ENCODE measurements around the gene SLC25A48.
"Not testable (repeated sequence)": the region's sequence is repeated elsewhere in the genome, so short reads cannot be mapped to it uniquely, and the experiment has no call there.

Gene SLC25A48

DNA sequence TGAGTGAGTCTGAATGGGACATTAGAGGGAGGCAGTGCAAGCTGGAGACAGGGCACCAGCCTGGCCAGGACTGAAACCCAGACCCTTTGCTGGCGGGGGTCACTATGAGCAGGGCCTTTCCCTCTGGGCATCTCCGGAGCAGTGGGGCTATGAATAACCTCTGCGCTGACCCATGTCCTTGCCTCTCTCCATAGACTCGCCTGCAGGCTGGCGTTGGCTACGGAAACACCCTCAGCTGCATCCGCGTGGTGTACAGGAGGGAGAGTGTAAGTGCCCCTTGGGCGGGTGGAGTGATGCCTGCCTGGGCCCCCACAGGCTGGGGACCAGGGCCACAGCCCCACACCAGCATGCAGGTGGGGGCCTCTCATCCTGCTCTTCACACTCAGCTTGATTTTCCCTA, 15.8 kb downstream of the SLC25A48 start:
- no peak overlapping the region for H3K27ac ChIP-seq
- TF ChIP-seq, protein P1, sequence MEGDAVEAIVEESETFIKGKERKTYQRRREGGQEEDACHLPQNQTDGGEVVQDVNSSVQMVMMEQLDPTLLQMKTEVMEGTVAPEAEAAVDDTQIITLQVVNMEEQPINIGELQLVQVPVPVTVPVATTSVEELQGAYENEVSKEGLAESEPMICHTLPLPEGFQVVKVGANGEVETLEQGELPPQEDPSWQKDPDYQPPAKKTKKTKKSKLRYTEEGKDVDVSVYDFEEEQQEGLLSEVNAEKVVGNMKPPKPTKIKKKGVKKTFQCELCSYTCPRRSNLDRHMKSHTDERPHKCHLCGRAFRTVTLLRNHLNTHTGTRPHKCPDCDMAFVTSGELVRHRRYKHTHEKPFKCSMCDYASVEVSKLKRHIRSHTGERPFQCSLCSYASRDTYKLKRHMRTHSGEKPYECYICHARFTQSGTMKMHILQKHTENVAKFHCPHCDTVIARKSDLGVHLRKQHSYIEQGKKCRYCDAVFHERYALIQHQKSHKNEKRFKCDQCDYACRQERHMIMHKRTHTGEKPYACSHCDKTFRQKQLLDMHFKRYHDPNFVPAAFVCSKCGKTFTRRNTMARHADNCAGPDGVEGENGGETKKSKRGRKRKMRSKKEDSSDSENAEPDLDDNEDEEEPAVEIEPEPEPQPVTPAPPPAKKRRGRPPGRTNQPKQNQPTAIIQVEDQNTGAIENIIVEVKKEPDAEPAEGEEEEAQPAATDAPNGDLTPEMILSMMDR (IDR thresholded peaks at IDR 0.05): no peak
- no peak for TF ChIP-seq ZFX (IDR thresholded peaks at IDR 0.05; ENCODE audit: borderline replicate concordance)

DNA sequence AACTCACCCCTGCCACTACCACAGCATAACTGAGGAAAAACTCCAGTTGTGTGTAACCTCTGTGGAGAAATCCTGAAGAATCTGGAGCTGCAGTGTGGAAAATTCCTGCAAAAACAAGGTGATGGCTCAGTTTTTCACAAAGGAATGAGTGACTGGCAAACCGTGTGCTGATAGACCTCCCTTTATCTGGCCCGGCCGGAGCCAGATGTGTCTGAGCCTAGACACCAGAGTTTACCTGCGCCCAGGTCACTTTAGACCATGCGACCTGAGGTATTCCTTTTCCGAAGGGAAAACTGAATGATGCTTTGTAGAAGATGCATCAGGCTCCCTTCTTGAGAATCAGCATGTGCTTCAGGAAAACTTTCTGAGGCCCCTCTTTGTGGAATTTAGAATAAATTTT, 16.2 kb downstream of the SLC25A48 start:
- H3K27ac ChIP-seq: no peak overlapping the region
- TF ChIP-seq, protein P1 (IDR thresholded peaks at IDR 0.05): no peak
- TF ChIP-seq ZFX (IDR thresholded peaks at IDR 0.05; ENCODE audit: borderline replicate concordance): no peak

DNA sequence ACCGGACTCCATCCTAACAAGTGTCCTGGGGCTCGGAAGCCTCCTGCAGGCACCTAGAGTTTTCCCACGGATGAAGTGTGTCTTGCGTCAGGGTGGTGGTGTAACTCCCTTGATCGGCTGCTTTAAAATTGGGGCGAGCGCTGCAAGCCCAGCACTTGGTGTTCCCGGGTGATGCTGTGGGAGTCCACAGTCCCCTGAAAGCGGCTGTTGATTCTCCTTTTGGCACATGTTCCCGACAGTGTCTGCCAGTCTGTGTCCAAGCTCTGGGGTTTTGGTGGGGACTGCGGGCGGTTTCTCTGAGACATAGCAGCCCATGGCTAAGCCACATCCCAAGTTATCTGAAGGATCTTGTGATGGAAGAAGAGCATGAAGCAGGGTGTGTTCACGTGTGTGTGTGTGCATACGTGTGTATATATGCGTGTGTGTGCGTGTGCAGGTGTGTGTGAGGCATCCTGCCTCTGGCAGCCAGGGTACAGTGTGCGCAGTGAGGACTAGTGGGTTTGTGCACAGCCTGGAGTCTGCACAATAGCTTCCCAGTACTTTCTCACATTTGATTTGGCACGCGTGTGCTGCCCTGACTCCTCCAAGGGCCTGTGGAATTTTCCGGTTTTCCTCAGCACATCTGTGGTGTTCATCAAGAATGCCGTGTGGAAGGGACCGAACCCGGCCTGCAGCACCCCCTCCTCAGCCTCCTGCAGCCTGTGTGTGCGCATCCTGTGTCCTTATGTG, 16.9 kb downstream of the SLC25A48 start:
- no peak for TF ChIP-seq ZFX (IDR thresholded peaks at IDR 0.05; ENCODE audit: borderline replicate concordance)
- TF ChIP-seq, protein P1 (IDR thresholded peaks at IDR 0.05): no peak
- H3K27ac ChIP-seq: no peak overlapping the region

DNA sequence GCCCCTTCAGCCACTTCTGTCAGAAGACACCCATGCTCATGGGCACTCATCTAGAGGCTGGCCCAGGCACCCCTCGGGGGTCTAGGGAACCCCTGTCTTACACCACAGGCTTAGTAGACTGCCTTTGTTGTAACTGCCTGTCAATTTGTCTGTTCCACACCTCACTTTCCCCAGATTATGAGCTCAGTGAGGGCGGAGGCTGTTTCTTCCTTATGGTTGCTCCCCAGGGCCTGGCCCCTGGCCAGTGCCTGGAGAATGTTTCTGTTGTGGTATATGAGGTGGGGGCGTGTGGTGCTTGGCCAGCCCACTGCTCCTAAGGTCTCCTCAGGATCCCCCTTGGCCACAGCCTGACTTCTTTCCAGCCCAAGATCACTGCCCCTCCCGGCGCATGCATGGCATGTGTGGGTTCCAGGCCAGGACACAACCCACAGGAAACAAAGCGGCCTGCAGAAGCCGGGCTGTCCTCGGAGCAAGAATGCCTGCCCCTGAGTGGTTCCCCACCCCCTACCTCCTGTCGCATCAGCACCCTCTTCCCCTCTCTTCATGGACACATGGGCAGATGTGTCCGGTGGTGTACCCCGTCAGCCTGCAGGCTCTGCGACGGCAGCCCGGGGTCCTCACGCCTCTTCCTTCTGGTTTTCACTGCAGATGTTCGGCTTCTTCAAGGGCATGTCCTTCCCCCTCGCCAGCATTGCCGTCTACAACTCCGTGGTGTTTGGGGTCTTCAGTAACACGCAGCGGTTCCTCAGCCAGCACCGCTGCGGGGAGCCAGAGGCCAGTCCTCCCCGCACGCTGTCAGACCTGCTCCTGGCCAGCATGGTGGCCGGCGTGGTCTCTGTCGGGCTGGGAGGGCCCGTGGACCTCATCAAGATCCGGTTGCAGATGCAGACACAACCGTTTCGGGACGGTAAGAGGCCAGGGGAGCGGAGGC, 17.7 kb downstream of the SLC25A48 start:
- H3K27ac ChIP-seq: no peak overlapping the region
- TF ChIP-seq ZFX (IDR thresholded peaks at IDR 0.05; ENCODE audit: borderline replicate concordance): no peak
- TF ChIP-seq, protein P1 (IDR thresholded peaks at IDR 0.05): no peak

DNA sequence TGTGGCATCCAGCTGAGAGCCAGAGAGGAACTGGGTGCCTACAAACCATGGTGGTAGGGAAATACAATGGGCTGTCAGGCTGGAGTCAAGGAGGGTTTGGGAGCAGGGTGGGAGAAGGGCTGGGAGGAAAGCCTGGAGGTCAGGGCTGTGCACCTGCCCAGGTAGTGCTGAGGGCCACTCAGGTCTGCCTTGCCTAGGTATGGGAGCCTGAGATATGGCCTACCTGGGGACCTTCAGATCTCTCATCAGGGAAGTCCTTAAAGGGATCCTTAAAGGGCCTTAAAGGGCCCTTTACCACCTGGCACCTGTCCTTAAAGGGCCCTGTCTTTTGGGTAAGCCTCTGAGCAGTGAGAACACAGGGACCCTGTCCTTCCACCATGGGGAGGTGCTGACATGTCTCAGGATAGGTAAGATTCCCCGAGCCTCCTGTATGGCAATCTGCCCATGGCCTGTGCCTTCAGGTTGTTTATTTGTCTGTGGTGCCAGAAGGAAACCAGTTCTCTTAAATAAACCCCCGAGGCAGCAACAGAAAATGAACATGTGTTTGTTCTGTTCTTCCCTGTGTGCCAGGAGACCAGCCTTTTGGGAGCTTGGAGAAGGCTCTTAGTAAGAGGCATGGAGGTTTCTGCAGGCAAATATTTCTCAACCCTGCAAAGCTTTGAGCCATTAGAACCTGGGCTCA, 23.3 kb downstream of the SLC25A48 start:
- peak overlapping the region; percentile 58 for H3K27ac ChIP-seq
- TF ChIP-seq, protein P1 (IDR thresholded peaks at IDR 0.05): 0 out of 2 replicates have a peak, but pooled peaks have one; percentile 5
- no peak for TF ChIP-seq ZFX (IDR thresholded peaks at IDR 0.05; ENCODE audit: borderline replicate concordance)

DNA sequence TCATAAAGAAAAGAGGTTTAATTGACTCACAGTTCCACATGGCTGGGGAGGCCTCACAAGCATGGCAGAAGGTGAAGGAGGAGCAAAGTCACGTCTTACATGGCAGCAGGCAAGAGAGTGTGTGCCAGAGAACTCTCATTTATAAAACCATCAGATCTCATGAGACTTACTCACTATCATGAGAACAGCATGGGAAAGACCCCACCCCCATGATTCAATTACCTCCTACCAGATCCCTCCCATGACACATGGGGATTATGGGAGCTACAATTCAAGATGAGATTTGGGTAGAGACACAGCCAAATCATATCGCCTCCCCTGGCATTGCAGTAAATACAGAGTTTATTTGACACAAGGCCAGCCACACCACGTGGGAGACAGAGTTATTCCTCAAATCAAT, 24.7 kb downstream of the SLC25A48 start:
- not testable (repeated sequence) for H3K27ac ChIP-seq

DNA sequence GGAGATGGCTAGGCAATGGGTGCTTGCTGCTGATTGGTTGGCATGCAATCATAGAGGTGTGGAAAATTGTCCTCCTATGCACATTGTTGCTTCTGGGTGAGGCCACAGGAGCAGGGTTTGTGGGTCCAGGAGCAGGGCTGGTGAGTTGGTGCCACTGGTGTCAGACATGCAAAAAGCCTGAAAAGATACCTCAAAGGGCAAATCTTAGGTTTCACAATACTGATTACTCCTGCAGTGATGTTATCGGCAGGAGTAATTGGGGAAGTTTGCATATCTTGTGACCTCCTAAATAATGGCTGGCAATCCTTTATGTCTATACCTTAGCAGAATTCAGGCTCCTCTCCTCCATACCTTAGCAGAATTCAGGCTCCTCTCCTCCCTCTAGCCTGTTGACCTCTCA, 25.2 kb downstream of the SLC25A48 start:
- H3K27ac ChIP-seq: no peak overlapping the region
- TF ChIP-seq, protein P1 (IDR thresholded peaks at IDR 0.05): no peak
- no peak for TF ChIP-seq ZFX (IDR thresholded peaks at IDR 0.05; ENCODE audit: borderline replicate concordance)

All from 22Rv1 (cell line).